GM21576 (cell line): Measurements from ENCODE around the gene MMP14.
A peak's percentile ranks its signal among the peaks of the same experiment; 100 is the strongest.
"Not testable (repeated sequence)": the region's sequence is repeated elsewhere in the genome, so short reads cannot be mapped to it uniquely, and the experiment has no call there.

Experiments used
- ATAC-seq: cut with Tn5 transposase; IDR thresholded peaks from one replicate; pipeline ENCODE4 v1.9.1; 2021; ENCODE audit warnings: mild to moderate bottlenecking, moderate library complexity; ENCODE audit not compliant: unreplicated experiment

The MMP14 gene

DNA sequence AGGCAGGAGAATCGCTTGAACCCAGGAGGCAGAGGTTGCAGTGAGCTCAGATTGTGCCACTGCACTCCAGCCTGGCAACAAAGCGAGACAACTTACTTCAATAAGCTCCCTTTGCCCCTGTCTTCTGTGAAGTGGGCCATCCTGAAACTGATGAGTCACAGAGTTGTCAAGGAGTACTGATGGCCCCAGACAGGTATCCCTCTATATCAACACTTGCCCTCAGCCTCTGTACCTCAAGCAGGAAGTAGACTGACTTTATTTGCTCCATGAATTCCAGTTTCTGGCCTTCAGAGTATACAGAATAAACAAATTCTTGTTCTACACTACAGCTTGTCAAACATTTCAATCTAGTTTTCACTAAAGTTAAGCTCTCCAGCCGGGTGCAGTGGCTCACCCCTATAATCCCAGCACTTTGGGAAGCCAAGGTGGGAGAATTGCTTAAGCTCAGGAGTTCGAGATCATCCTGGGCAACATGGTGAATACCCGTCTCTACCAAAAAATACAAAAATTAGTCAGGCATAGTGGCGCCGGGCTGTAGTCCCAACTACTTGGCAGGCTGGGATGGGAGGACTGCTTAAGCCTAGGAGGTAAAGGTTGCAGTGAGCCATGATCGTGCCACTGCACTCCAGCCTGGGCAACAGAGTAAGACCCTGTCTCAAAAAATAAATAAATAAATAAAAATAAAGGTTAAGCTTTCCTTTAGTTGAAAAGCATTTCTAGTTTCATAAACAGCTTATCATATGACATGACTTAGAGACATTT is 18.8 kb downstream of the MMP14 start:
- no peak for ATAC-seq

DNA sequence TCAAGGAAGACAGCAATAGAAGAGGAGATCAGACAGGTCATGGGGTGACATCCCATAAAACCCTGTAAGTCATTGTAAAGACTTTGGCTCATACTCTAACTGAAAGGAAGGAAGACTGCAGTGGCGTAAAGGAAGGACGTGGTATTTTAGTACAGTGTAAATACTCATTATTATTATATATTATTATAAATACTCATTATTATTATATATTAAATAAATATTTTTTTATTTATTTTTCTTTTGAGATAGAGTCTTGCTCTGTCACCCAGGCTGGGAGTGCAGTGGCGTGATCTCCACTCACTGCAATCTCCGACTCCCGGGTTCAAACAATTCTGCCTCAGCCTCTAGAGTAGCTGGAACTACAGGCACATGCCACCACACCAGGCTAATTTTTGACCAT is 20.0 kb downstream of the MMP14 start:
- ATAC-seq = no peak

DNA sequence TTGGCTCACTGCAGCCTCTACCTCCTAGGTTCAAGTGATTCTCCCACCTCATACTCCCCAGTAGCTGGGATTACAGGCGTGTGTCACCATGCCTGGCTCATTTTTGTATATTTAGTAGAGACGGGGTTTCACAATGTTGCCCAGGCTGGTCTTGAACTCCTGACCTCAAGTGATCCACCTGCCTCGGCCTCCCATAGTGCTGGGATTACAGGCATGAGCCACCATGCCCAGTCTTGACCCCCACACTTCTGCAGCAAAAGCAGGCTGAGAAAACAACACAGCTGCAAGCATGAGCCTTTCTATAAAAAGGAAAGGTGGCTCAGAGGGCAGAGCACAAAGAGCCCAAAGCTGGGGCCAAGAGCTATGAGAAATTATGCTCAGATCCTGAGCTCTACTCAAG is 24.0 kb downstream of the MMP14 start:
- ATAC-seq = not testable (repeated sequence)

DNA sequence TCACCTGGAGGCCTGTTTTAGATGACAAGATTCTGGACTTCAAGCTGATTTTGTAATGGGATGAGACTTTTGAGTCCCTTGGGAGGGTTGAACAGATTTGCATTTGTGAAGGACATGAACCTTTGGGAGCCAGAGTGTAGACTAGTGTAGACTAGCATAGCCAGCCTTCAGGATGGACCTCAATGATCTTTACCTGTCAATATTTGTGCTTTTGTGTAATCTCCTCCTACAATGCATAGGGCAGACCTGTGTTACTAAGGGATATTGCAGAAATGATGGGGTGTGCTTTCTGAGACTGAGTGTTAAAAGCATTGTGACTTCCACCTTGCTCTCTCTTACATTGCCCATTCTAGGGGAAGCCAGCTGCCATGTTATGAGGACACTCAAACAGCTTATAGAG is 25.3 kb downstream of the MMP14 start:
- ATAC-seq = no peak

DNA sequence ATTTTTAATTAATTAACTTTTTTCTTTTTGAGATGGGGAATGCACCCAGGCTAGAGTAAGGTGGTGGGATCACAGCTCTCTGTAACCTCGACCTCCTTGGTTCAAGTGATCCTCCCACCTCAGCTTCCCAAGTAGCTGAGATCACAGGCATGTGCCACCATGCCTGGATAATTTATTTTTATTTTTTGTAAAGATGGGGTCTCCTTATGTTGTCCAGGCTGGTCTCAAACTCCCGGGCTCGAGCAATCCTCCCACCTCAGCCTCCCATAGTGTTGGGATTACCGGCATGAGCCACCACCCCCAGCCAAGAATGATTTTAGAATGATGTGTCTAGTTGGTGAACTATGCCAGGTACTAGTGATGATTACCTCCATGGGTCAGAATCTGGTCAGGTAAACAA is 28.6 kb downstream of the MMP14 start:
- ATAC-seq = no peak

DNA sequence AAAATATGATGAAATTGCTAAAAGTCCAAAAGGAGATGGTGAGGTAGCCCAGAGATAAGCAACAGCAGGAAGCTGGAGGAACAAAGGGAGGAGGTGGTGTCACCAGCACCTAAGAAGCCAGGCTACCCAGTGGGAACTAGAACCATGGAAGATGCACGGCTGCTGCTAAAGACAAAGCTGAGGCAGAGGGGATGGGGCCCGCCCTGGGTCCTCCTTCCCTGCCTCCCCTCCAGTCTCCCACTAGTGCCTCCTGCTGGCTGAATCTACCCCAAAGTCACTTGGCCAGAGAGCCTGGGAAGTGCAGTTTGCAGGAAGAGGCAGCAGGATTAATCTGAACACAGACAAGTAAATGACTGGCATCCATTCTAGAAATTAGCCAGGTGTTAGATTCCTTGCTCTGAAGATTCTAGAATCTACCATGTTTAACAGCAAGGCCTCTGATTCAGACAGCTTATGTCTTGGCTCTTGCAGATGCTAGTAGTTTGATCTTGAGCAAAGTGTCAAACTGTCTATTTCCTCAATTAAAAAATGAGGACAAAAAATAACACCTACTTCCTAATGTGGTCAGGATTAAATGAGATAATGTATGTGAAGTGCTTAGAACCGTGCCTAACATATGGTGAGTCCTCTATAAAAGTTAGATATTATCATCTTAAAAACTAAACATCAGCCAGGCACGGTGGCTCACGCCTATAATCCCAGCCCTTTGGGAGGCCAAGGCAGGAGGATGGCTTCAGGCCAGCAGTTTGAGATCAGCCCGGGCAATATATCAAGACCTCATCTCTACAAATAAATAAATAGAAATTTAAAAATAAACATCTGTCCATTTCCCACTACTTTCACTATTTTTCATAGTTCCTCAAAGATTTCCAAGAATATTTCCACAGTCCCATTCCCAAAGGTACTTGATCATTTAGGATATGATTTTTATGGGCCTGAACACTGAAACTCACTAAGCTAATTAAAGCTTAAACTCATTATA is 29.3 kb downstream of the MMP14 start:
- ATAC-seq = no peak

DNA sequence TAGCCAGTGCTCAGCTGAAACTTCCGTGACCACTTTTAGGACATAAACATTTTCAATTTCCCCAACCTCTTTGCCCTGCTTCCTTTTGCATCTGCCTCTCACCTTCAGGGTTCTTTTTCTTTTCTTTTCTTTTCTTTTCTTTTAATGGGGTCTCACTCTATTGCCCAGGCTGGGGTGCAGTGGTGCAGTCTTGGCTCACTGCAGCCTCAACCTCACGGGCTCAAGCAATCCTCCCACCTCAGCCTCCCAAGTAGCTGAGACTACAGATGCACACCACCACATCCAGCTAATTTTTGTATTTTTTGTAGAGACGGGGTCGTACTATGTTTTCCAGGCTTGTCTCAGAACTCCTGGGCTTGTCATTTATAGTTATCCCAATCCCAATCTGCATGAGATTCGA is 30.5 kb downstream of the MMP14 start:
- ATAC-seq = no peak

DNA sequence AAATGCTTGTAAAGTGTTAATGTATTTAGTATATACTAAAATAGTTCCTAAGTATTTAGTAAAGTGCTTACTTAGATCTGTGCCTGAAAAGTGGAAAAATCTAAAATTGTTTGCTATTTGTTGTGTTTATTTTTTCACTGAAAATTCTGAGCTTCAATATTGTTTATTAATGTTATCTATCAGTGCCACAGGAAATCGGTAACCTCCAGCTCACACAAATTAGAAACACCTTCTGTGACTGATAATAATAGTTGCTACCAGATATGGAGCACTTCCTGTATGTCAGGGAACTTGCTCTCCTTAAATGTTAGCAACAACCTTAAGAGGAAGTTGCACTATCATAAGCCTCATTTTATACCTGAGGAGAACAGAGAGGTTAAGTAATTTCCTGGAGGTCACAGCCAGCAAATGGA is 34.4 kb downstream of the MMP14 start:
- peak; percentile 44 for ATAC-seq

DNA sequence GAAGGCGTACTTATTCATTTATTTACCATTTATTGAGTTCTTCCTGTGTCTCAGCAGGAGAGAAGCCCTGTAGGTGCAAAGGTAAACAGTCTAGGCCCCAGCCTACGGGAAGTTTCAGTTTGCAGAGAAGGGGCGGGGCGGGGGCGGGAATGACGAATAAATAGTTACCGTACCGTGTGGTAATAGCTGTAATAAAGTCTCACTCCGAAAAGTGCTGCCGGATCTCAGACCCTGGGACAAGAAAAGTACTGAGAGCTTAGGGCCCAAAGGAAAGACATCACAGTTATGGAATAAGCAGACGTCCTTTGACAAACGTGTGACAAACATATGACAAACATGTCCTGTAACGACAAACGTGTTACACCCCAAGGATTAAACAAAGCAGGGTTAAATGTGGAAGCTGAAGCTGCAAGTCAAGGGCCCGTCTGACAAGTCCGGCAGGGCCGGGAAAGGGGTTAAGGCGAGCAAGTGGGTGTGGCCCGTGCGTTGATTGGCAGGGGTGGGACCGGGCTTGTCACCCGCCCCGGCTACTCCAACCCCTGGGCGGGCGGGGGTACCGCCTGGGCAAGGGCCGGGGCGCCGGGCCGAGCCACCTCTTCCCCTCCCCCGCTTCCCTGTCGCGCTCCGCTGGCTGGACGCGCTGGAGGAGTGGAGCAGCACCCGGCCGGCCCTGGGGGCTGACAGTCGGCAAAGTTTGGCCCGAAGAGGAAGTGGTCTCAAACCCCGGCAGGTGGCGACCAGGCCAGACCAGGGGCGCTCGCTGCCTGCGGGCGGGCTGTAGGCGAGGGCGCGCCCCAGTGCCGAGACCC is 35.0 kb downstream of the MMP14 start, which contains the start of gene LRP10:
LRP10 (plus strand) TSS at position 517 of the 809 bp plus-strand sequence. CDS start 564 bp downstream, outside the sequence.
- ATAC-seq = peak; percentile 76

DNA sequence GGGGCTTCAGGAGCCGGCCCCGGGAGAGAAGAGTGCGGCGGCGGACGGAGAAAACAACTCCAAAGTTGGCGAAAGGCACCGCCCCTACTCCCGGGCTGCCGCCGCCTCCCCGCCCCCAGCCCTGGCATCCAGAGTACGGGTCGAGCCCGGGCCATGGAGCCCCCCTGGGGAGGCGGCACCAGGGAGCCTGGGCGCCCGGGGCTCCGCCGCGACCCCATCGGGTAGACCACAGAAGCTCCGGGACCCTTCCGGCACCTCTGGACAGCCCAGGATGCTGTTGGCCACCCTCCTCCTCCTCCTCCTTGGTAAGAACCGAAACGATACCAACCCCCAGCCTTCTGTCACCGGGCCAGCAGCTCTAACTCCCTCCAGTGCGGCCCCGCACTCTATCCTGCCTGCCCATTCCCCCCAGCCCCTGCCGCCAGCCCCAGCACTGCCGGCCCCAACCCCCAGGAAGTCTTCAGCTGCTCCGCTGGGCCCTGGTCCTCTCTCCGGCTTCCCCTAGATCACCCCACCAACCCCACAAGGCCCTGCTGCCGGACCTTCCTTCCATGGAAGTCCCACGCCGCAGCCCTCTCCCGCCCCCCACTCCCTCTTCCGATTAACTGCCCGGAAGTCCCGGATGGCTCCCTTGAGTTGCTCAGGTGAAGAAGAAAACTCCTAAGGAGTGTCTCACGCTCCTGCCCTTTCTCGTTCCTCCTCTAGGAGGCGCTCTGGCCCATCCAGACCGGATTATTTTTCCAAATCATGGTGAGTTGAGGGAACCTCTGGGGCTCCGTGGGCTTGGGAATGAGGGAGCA is 35.8 kb downstream of the MMP14 start:
- ATAC-seq = peak; percentile 18

DNA sequence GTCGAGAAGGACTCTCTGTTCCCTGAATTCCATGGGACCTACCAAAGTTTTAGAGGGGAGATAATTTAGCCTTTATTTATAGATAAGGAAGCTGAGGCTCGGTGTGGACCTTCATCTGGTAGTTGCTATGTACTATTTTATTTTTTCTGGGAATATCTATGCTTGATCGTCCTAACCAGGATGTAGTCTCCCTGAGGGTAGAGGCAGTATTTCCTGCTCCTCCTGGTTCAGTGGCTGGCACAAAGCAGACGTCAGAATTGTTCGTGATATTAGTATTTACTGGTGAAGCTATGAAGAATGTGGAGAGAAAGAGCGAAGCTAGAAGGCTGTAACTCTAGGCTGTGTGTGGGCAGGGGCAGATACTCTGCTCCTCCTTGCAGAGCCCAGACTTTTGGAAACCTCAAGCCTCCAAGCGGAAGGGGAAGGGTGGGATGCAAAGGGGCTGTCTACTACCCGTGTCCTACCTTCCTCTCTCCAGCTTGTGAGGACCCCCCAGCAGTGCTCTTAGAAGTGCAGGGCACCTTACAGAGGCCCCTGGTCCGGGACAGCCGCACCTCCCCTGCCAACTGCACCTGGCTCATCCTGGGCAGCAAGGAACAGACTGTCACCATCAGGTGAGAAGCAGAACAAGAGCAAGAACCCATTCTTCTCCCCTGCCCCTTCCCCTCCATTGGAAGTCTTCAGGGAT is 36.6 kb downstream of the MMP14 start:
- no peak for ATAC-seq

DNA sequence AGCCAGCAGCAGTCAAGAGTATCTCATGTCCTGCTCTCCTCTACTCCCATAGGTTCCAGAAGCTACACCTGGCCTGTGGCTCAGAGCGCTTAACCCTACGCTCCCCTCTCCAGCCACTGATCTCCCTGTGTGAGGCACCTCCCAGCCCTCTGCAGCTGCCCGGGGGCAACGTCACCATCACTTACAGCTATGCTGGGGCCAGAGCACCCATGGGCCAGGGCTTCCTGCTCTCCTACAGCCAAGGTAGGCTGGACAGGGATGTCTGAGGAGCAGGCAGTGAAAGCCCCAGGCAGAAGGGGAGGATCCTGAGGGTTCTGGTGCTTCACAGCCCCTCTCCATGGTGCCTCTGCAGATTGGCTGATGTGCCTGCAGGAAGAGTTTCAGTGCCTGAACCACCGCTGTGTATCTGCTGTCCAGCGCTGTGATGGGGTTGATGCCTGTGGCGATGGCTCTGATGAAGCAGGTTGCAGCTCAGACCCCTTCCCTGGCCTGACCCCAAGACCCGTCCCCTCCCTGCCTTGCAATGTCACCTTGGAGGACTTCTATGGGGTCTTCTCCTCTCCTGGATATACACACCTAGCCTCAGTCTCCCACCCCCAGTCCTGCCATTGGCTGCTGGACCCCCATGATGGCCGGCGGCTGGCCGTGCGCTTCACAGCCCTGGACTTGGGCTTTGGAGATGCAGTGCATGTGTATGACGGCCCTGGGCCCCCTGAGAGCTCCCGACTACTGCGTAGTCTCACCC is 38.8 kb downstream of the MMP14 start:
- ATAC-seq = no peak

DNA sequence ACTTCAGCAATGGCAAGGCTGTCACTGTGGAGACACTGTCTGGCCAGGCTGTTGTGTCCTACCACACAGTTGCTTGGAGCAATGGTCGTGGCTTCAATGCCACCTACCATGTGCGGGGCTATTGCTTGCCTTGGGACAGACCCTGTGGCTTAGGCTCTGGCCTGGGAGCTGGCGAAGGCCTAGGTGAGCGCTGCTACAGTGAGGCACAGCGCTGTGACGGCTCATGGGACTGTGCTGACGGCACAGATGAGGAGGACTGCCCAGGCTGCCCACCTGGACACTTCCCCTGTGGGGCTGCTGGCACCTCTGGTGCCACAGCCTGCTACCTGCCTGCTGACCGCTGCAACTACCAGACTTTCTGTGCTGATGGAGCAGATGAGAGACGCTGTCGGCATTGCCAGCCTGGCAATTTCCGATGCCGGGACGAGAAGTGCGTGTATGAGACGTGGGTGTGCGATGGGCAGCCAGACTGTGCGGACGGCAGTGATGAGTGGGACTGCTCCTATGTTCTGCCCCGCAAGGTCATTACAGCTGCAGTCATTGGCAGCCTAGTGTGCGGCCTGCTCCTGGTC is 39.4 kb downstream of the MMP14 start:
- no peak for ATAC-seq

DNA sequence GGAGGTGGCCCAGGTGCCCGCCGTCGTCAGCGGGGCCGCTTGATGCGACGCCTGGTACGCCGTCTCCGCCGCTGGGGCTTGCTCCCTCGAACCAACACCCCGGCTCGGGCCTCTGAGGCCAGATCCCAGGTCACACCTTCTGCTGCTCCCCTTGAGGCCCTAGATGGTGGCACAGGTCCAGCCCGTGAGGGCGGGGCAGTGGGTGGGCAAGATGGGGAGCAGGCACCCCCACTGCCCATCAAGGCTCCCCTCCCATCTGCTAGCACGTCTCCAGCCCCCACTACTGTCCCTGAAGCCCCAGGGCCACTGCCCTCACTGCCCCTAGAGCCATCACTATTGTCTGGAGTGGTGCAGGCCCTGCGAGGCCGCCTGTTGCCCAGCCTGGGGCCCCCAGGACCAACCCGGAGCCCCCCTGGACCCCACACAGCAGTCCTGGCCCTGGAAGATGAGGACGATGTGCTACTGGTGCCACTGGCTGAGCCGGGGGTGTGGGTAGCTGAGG is 40.7 kb downstream of the MMP14 start:
- ATAC-seq = no peak

DNA sequence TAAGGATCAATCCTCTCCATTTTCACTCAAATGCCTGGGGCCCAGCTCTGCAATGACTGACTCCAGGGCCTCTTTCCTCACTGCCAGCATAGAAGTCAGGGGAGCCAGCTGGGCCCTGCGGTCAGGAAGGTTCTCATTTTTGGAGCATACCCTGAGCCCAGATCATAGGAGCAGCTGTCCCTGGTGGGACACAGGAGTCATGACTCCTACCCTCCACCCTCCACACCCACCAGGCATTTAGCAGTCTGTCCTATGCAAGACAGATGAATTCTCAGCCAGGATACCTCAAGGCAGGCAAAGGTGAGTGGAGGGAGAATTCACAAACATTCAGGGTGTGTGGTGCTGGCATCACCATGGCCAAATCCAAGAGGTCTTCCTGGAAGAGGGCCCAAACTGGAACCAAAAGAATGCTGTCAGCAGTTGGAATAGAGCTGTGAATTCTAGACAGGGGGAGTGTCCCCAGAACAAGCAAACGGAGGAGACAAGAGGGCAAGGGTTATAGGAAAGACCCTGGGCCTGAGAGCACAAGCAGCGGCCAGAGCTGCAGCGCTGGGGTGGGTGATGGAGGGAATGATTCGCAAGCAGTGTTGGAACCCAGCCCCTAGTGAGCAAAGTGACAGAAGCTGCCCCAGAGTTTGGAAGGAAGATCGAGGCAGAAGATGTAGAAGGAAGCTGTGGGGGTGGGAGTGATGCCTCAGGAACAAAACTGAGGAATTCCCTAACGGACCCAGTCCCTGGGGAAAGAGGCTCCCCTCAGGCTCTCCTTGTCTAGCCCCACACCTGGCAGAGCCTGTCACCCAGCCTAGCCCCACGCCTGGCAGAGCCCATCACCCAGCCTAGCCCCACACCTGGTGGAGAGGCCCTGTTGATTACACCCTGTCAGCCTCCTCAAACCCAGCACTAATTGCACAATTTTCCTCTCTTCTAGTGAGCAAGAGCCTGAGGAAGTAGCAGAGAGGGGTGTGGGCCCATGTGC is 42.2 kb downstream of the MMP14 start:
- ATAC-seq = no peak

DNA sequence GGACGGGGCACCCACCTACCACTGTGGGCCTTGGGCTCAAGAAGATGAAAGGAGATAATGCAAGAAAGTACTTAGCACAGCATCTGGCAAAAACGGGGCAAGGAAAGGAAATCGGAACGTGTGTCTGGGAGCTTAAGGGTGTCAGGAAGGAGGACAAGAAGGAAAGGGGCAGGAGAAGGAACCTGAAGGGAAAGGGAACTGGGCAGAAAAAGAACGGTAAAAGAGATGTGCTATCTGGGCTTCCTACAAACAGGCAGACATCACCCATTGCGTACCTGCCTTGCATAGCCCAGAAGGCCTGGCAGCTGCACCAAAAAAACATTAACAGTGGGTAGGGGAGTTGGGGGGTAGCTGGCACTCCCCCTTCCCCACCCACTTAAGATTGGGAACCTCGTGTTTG is 45.7 kb downstream of the MMP14 start:
- no peak for ATAC-seq

DNA sequence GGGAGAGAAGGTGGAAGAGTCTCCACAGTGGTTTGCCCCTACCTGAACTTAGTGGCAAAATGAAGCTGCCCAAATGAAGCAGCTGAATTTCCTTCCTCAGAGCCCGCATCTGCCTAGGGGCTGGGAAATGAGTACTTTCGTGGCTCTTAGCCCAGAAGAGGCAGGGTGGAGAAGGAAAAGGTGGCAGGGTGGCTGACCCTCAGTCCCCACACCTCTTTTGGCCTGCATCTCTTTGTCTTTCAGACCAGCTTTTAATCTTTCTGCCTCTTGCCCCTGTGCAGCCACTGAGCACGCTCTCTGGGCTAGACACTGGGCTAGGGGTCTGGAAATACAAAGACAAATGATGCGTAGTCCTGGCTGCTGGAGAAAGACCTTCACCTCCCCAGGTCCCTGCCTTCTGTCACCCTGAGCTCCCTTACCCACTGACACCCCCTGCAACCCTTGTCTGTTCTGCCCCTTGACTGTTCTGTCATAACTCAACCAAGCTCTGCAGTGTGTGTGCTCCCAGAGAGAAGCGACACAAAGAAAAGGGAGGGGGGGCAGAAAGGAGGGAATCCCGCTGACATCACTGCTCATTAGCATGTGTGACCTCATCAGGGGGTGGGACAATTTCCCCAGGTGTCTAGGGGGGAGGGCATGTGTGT is 46.3 kb downstream of the MMP14 start:
- ATAC-seq = no peak
